ENCODE measurements around the gene IGSF8. TPM values are rescaled to one million over a fixed set of nuclear protein-coding genes. Genes with fewer than 3 reads are reported as not detected.
A peak's percentile ranks its signal among the peaks of the same experiment; 100 is the strongest.
"Not testable (repeated sequence)": the region's sequence is repeated elsewhere in the genome, so short reads cannot be mapped to it uniquely, and the experiment has no call there.

IGSF8 gene
- total RNA-seq, 2 donors from 2014 or later, result 23.8 to 30.8 TPM

GRCh38 chr1:160063176-160063575, 35.2 kb downstream of the IGSF8 start:
- Mint-ChIP-seq H3K36me3 (ENCODE audit: low read depth) (no peaks in the 10 kb centered on the region), H3K9me3 (no peaks in the 10 kb centered on the region), H3K27ac (no peak overlapping the region)

GRCh38 chr1:160062230-160062532, 36.2 kb downstream of the IGSF8 start:
- Mint-ChIP-seq H3K4me3 (no peak overlapping the region), H3K4me1 (no peaks in the 10 kb centered on the region), H3K27me3 (peaks cover 27% of the 10 kb centered on the region), H3K27ac (no peak overlapping the region), H3K9me3 (no peaks in the 10 kb centered on the region), H3K36me3 (ENCODE audit: low read depth) (no peaks in the 10 kb centered on the region)
- no peak for ATAC-seq (replicated peaks)

More at GRCh38 chr1:160063176-160063575, 35.2 kb downstream of the IGSF8 start:
- Mint-ChIP-seq H3K4me1 (no peaks in the 10 kb centered on the region), H3K4me3 (no peak overlapping the region), H3K27me3 (peaks cover 20% of the 10 kb centered on the region)
- no peak for ATAC-seq (replicated peaks)

- H3K4me1 Mint-ChIP-seq, result no peaks in the 10 kb centered on the region
- H3K4me3 Mint-ChIP-seq, result no peak overlapping the region
- no peak for ATAC-seq (replicated peaks)
- H3K36me3 Mint-ChIP-seq (ENCODE audit: low read depth), result no peaks in the 10 kb centered on the region
- H3K27ac Mint-ChIP-seq, result no peak overlapping the region
- H3K9me3 Mint-ChIP-seq, result no peaks in the 10 kb centered on the region
- H3K27me3 Mint-ChIP-seq, result peaks cover 31% of the 10 kb centered on the region
Measured at GRCh38 chr1:160061369-160062229, 36.8 kb downstream of the IGSF8 start.

GRCh38 chr1:160058087-160058486, 40.3 kb downstream of the IGSF8 start:
- Mint-ChIP-seq H3K4me3 (no peak overlapping the region), H3K4me1 (no peaks in the 10 kb centered on the region), H3K27me3 (peaks cover 52% of the 10 kb centered on the region), H3K9me3 (no peaks in the 10 kb centered on the region), H3K27ac (no peak overlapping the region), H3K36me3 (ENCODE audit: low read depth) (no peaks in the 10 kb centered on the region)
- no peak for ATAC-seq (replicated peaks)

GRCh38 chr1:160056648-160057169, 41.7 kb downstream of the IGSF8 start:
- H3K4me3 Mint-ChIP-seq, result no peak overlapping the region
- peaks cover 59% of the 10 kb centered on the region for H3K27me3 Mint-ChIP-seq
- H3K4me1 Mint-ChIP-seq, result no peaks in the 10 kb centered on the region
- no peaks in the 10 kb centered on the region for H3K36me3 Mint-ChIP-seq (ENCODE audit: low read depth)
- H3K9me3 Mint-ChIP-seq, result no peaks in the 10 kb centered on the region
- ATAC-seq (replicated peaks), result no peak
- no peak overlapping the region for H3K27ac Mint-ChIP-seq

GRCh38 chr1:160053548-160054365, 44.7 kb downstream of the IGSF8 start:
- Mint-ChIP-seq H3K36me3 (ENCODE audit: low read depth) (no peaks in the 10 kb centered on the region), H3K4me1 (no peaks in the 10 kb centered on the region), H3K9me3 (no peaks in the 10 kb centered on the region), H3K27me3 (peaks cover 59% of the 10 kb centered on the region), H3K27ac (no peak overlapping the region), H3K4me3 (no peak overlapping the region)
- no peak for ATAC-seq (replicated peaks)

GRCh38 chr1:160052936-160053335, 45.5 kb downstream of the IGSF8 start:
- H3K9me3 Mint-ChIP-seq, result no peaks in the 10 kb centered on the region
- no peaks in the 10 kb centered on the region for H3K4me1 Mint-ChIP-seq
- no peak overlapping the region for H3K4me3 Mint-ChIP-seq
- H3K27me3 Mint-ChIP-seq, result peaks cover 54% of the 10 kb centered on the region
- H3K27ac Mint-ChIP-seq, result no peak overlapping the region
- ATAC-seq (replicated peaks), result no peak
- no peaks in the 10 kb centered on the region for H3K36me3 Mint-ChIP-seq (ENCODE audit: low read depth)

GRCh38 chr1:160050619-160051018, 47.8 kb downstream of the IGSF8 start:
- Mint-ChIP-seq H3K36me3 (ENCODE audit: low read depth) (no peaks in the 10 kb centered on the region), H3K27ac (no peak overlapping the region), H3K4me1 (peaks cover 9% of the 10 kb centered on the region), H3K27me3 (peaks cover 39% of the 10 kb centered on the region), H3K4me3 (no peak overlapping the region), H3K9me3 (no peaks in the 10 kb centered on the region)
- no peak for ATAC-seq (replicated peaks)

- peaks cover 39% of the 10 kb centered on the region for H3K27me3 Mint-ChIP-seq
Measured at GRCh38 chr1:160050182-160050581, 48.2 kb downstream of the IGSF8 start.

GRCh38 chr1:160049101-160049500, 49.3 kb downstream of the IGSF8 start:
- Mint-ChIP-seq H3K27me3 (peaks cover 32% of the 10 kb centered on the region), H3K4me3 (no peak overlapping the region), H3K36me3 (ENCODE audit: low read depth) (no peaks in the 10 kb centered on the region), H3K4me1 (peaks cover 9% of the 10 kb centered on the region), H3K27ac (no peak overlapping the region), H3K9me3 (no peaks in the 10 kb centered on the region)
- no peak for ATAC-seq (replicated peaks)

More at GRCh38 chr1:160050182-160050581, 48.2 kb downstream of the IGSF8 start:
- not testable (repeated sequence) for H3K4me3 Mint-ChIP-seq; ATAC-seq (replicated peaks); H3K27ac Mint-ChIP-seq; H3K4me1 Mint-ChIP-seq; H3K36me3 Mint-ChIP-seq (ENCODE audit: low read depth); H3K9me3 Mint-ChIP-seq

- ATAC-seq (replicated peaks), result no peak
- H3K4me3 Mint-ChIP-seq, result no peak overlapping the region
- H3K27me3 Mint-ChIP-seq, result peaks cover 25% of the 10 kb centered on the region
- no peaks in the 10 kb centered on the region for H3K36me3 Mint-ChIP-seq (ENCODE audit: low read depth)
- peaks cover 9% of the 10 kb centered on the region for H3K4me1 Mint-ChIP-seq
- H3K27ac Mint-ChIP-seq, result no peak overlapping the region
- no peaks in the 10 kb centered on the region for H3K9me3 Mint-ChIP-seq
Measured at GRCh38 chr1:160048335-160048734, 50.1 kb downstream of the IGSF8 start.

- Mint-ChIP-seq H3K27ac (peak overlapping the region; percentile 79), H3K27me3 (peaks cover 23% of the 10 kb centered on the region), H3K9me3 (no peaks in the 10 kb centered on the region), H3K4me1 (peaks cover 9% of the 10 kb centered on the region), H3K4me3 (peak overlapping the region; percentile 73), H3K36me3 (ENCODE audit: low read depth) (no peaks in the 10 kb centered on the region)
- no peak for ATAC-seq (replicated peaks)
Measured at GRCh38 chr1:160047111-160047991, 51.1 kb downstream of the IGSF8 start.

GRCh38 chr1:160046494-160047110, 51.8 kb downstream of the IGSF8 start:
- Mint-ChIP-seq H3K4me1 (peaks cover 9% of the 10 kb centered on the region), H3K27ac (peak overlapping the region; percentile 79), H3K4me3 (peak overlapping the region; percentile 73), H3K9me3 (no peaks in the 10 kb centered on the region), H3K36me3 (ENCODE audit: low read depth) (no peaks in the 10 kb centered on the region), H3K27me3 (peaks cover 17% of the 10 kb centered on the region)
- ATAC-seq (replicated peaks), result peak; percentile 88

- H3K4me3 Mint-ChIP-seq, result no peak overlapping the region
- no peaks in the 10 kb centered on the region for H3K36me3 Mint-ChIP-seq (ENCODE audit: low read depth)
- peaks cover 9% of the 10 kb centered on the region for H3K4me1 Mint-ChIP-seq
- peaks cover 12% of the 10 kb centered on the region for H3K27me3 Mint-ChIP-seq
- no peak overlapping the region for H3K27ac Mint-ChIP-seq
- ATAC-seq (replicated peaks), result no peak
- H3K9me3 Mint-ChIP-seq, result no peaks in the 10 kb centered on the region
Measured at GRCh38 chr1:160045653-160046052, 52.8 kb downstream of the IGSF8 start.
